BE2C (cell line): ENCODE data around the gene NBPF11. TPM values are rescaled to one million over a fixed set of nuclear protein-coding genes. Genes with fewer than 3 reads are reported as not detected.
"Not testable (repeated sequence)": the region's sequence is repeated elsewhere in the genome, so short reads cannot be mapped to it uniquely, and the experiment has no call there.

Source experiments
- DNase-seq: peaks from one replicate; pipeline ENCODE4 v3.0.0-alpha.2; 2020
- H3K27me3 ChIP-seq: fragments of 250-450 bp; sonication (Bioruptor Pico); 2 replicates; pipeline ENCODE4 v1.5.1; 2020; ENCODE audit warnings: mild to moderate bottlenecking
- H3K36me3 ChIP-seq: fragments of 250-450 bp; sonication (Bioruptor Pico); 2 replicates; pipeline ENCODE4 v1.5.1; 2020; ENCODE audit warnings: mild to moderate bottlenecking
- H3K4me1 ChIP-seq: fragments of 250-450 bp; sonication (Bioruptor Pico); 2 replicates; pipeline ENCODE4 v1.5.1; 2020
- H3K4me3 ChIP-seq: 2 replicates; pipeline ENCODE4 v1.5.1; 2011; ENCODE audit warnings: low read depth, low read length
- H3K9me3 ChIP-seq: fragments of 250-450 bp; sonication (Bioruptor Pico); 2 replicates; pipeline ENCODE4 v1.5.1; 2020
- polyA plus RNA-seq: library from polyadenylated mRNA; unstranded; fragments of >200 nt; gene quantifications from one replicate; pipeline ENCODE4 v1.2.1, GENCODE V29; 2012; ENCODE audit warnings: low read depth, missing spikeins; ENCODE audit not compliant: insufficient read length, insufficient read depth
- TF ChIP-seq, protein P1 (sequence below): IDR thresholded peaks from 2 replicates; pipeline ENCODE4 v1.5.1; 2012; ENCODE audit warnings: mild to moderate bottlenecking, low read depth, low read length

Gene NBPF11, protein sequence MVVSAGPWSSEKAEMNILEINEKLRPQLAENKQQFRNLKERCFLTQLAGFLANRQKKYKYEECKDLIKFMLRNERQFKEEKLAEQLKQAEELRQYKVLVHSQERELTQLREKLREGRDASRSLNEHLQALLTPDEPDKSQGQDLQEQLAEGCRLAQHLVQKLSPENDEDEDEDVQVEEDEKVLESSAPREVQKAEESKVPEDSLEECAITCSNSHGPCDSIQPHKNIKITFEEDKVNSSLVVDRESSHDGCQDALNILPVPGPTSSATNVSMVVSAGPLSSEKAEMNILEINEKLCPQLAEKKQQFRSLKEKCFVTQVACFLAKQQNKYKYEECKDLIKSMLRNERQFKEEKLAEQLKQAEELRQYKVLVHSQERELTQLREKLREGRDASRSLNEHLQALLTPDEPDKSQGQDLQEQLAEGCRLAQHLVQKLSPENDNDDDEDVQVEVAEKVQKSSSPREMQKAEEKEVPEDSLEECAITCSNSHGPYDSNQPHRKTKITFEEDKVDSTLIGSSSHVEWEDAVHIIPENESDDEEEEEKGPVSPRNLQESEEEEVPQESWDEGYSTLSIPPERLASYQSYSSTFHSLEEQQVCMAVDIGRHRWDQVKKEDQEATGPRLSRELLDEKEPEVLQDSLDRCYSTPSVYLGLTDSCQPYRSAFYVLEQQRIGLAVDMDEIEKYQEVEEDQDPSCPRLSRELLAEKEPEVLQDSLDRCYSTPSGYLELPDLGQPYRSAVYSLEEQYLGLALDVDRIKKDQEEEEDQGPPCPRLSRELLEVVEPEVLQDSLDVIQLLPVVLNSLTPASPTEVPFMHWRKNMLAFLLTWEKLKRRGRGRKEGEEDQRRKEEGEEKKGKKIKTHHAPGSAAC
- 4.8 TPM for polyA plus RNA-seq

DNA sequence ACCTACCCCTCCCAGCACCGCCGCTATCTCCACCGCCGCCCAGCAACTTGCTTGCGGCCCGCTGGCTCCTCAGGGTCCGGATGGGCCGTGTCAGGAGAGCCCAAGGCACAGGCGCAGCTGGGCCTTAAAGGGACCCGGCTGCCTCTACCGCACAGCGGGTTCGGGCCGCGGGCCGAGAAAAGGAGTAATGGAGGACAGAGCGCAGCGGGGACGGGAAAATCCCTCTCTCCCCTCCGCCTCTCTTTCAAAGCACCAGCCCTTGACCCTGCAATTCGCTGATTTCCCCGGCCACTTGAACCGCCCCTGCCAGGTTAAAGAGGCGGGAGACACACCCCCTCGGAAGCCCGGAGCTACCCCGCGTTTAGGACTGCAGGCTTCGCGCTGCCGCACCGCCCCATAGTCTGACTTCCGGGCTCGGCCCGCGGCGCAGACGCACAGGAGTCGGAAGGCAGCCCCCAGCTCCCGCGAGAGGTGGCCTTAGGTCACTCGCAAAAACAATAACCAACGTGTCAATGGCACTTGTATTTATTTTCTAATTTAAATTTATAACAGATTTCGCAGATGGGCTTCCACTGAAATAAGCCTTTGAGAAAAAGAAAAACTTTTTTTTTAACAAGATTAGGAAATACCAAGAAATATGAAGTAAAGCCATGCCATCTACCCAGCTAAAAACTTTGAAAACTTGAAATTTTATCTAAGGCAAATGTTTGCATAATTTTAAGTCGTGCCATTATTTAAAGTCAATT, at the start of gene NBPF11:
Gene NBPF11 (minus strand): TSS at position 371 of the 746 bp plus-strand sequence. CDS start 25,278 bp downstream, outside the sequence.
- not testable (repeated sequence) for H3K27me3 ChIP-seq, H3K36me3 ChIP-seq, H3K9me3 ChIP-seq, H3K4me1 ChIP-seq
- peak within 1 kb of the TSS; percentile 72 for H3K4me3 ChIP-seq
- peak; percentile 87 for DNase-seq

DNA sequence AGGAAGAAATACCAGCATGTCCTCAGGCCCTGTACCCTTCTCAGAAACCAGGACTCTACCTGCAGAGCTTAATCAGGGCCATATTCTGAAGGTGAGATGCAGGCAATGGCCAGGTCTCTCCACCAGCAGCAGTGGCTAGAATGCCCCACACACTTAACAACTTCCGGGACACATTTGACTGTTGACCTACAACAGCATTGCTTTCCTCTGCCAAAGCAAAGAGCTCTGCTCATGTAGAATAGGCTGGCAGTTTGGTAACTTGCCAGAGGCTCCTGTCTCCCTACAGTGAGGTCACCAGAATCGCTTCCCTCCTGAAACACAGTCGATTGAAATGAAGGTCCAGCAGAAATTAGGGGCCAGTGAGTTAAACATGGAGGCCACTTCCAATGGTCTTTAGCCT, 45.3 kb upstream of the NBPF11 start:
- not testable (repeated sequence) for H3K36me3 ChIP-seq, H3K4me1 ChIP-seq

GRCh38 chr1:148196949-148197348, 44.9 kb upstream of the NBPF11 start:
- DNase-seq, H3K4me3 ChIP-seq, H3K27me3 ChIP-seq, H3K36me3 ChIP-seq, H3K9me3 ChIP-seq, H3K4me1 ChIP-seq: not testable (repeated sequence)

More for the DNA sequence above, 45.3 kb upstream of the NBPF11 start:
- H3K27me3 ChIP-seq, H3K4me3 ChIP-seq, H3K9me3 ChIP-seq, DNase-seq: not testable (repeated sequence)

DNA sequence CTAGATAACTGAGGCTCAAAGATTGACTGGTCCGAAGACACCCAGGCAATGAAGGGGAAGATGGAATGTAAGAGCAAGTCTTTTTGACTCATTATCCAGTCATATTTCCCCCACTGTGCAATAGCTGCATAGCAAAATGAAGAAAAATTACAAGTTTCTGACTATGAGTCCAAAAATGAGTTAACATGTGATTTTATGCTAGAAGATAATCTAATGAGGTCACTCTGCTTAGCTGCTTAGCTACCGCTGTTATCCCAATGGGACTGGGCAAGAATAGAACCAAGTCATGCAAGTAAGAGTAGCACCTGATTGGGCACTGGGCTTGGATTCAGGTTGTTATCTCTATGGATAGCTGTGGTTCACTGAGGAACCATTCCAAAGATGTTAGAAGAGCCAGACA, 43.0 kb upstream of the NBPF11 start:
- H3K36me3 ChIP-seq, H3K9me3 ChIP-seq, H3K27me3 ChIP-seq, DNase-seq, H3K4me1 ChIP-seq, H3K4me3 ChIP-seq: not testable (repeated sequence)

- not testable (repeated sequence) for H3K4me1 ChIP-seq, H3K9me3 ChIP-seq, H3K4me3 ChIP-seq
Observed at GRCh38 chr1:148188768-148189167, 36.7 kb upstream of the NBPF11 start.

GRCh38 chr1:148178682-148179081, 26.6 kb upstream of the NBPF11 start:
- H3K9me3 ChIP-seq, H3K27me3 ChIP-seq, H3K4me3 ChIP-seq, H3K36me3 ChIP-seq, H3K4me1 ChIP-seq, DNase-seq: not testable (repeated sequence)

More at GRCh38 chr1:148188768-148189167, 36.7 kb upstream of the NBPF11 start:
- H3K36me3 ChIP-seq, H3K27me3 ChIP-seq, DNase-seq: not testable (repeated sequence)

DNA sequence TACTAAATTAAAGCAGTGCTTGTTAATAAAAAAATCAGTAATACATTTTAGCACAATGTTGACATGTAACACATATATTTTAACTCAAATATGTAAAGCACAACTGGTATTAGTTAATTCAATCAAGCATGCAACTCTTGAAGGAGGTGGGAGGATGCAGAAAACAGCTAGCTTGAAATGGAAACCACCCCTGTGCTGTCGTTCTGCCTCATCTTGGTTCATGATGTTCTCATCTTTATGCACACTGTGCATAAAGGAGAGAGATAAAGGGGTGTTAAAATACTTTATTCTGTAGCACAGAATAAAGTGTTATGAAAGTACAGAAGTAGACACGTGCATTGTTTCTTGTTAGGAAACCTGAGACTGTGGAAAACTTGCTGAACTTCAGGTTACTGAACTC, 23.3 kb upstream of the NBPF11 start:
- not testable (repeated sequence) for H3K4me3 ChIP-seq, DNase-seq, H3K36me3 ChIP-seq, H3K4me1 ChIP-seq, H3K9me3 ChIP-seq, H3K27me3 ChIP-seq

DNA sequence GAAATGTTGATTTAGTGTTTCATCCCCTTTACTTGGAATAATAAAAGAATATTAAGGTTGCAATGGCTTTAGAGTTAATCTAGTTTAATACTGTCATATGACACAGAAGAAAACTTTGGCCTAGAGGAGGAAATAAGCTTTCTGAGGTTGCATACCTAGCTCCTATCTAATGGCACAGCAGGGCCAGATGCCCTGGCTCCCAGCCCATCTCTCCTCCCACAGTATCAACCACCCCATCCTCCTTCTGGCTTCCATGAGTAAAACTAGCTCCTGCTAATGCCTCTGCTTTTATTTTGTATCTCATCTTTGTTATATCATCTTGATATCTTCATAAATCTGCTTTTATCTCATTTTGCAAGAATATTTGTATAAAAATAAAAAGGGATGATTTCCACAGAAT, 19.9 kb upstream of the NBPF11 start:
- not testable (repeated sequence) for H3K4me3 ChIP-seq, H3K9me3 ChIP-seq, DNase-seq, H3K36me3 ChIP-seq, H3K27me3 ChIP-seq, H3K4me1 ChIP-seq

DNA sequence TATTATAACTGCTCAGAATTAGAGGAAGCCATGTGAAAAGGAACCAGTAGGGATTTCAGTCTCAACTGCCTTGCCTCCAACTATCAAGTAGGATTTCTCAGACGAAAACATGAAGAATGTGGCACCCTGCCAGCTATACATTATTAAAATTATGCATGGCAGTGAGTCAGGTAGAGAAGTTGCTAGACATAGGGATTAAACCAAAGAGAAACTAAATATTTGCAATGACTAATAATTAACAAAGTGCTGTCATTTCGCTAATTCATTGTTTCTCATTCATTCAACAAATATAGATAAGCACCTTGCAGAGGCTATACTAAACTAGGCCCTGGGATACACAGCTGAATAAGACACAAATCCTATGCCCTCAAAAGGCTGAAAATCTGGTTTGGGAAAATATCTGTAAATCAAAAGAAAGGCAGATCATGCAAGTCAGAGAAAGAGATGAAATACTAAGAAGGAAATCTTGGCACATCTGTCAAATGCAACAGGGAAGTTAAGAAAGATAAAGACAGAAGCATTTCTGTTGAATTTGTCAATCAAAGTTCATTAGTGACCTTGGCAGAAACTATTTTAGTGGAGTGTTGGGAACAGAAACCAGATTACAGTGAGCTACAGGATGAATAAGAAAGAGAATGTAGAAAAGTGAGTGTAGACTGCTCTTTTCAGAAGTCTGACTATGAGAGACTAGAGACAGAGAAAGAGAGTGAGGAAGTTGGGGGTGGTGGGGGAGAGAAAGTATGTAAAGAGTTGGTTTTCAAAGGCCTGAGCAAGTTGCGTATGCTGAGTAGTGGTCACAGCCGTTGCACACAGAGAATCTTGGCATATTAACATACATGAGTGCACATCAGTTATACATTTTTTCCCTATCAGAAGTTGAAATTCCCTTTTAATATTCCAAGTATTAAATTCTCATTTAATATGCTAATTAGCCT, 14.7 kb upstream of the NBPF11 start:
- no peaks in the 10 kb centered on the region for H3K36me3 ChIP-seq
- TF ChIP-seq, protein P1, sequence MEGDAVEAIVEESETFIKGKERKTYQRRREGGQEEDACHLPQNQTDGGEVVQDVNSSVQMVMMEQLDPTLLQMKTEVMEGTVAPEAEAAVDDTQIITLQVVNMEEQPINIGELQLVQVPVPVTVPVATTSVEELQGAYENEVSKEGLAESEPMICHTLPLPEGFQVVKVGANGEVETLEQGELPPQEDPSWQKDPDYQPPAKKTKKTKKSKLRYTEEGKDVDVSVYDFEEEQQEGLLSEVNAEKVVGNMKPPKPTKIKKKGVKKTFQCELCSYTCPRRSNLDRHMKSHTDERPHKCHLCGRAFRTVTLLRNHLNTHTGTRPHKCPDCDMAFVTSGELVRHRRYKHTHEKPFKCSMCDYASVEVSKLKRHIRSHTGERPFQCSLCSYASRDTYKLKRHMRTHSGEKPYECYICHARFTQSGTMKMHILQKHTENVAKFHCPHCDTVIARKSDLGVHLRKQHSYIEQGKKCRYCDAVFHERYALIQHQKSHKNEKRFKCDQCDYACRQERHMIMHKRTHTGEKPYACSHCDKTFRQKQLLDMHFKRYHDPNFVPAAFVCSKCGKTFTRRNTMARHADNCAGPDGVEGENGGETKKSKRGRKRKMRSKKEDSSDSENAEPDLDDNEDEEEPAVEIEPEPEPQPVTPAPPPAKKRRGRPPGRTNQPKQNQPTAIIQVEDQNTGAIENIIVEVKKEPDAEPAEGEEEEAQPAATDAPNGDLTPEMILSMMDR: no peak
- no peaks in the 10 kb centered on the region for H3K9me3 ChIP-seq
- no peak overlapping the region for H3K4me3 ChIP-seq
- H3K4me1 ChIP-seq: no peaks in the 10 kb centered on the region
- no peaks in the 10 kb centered on the region for H3K27me3 ChIP-seq
- no peak for DNase-seq
